OCI-LY7 (cell line): Measurements from ENCODE around the gene OSBPL6. TPM values are rescaled to one million over a fixed set of nuclear protein-coding genes. Genes with fewer than 3 reads are reported as not detected.

Experiments
- BruUV-seq: library from RNA; stranded (reverse); fragments of 400-500 nt; replicated peaks from 2 replicates; lab custom pipeline; 2021; lab: Mats Ljungman, UMichigan
- CTCF ChIA-PET: fragments of 300-600 bp; sonication (Branson Sonifier 250); formaldehyde crosslinking; loops from one replicate; lab custom pipeline; 2022; ENCODE audit warnings: antibody characterized with exemption; ENCODE audit not compliant: unreplicated experiment; lab: Charles Lee
- POLR2A ChIA-PET: fragments of 300-600 bp; sonication (Branson Sonifier 250); formaldehyde crosslinking; loops from one replicate; lab custom pipeline; 2022; ENCODE audit warnings: antibody characterized with exemption; lab: Charles Lee
- DNase-seq: peaks from one replicate; pipeline ENCODE4 v3.0.0-alpha.2; 2015; ENCODE audit warnings: low spot score
- H2AFZ ChIP-seq: fragments of 200-600 bp; sonication (generic), shearing (Covaris generic); 2 replicates; pipeline ENCODE4 v1.6.1; 2014; ENCODE audit warnings: mild to moderate bottlenecking, antibody characterized with exemption, low read length, moderate library complexity
- H3K27ac ChIP-seq: fragments of 200-600 bp; sonication (generic); 2 replicates; pipeline ENCODE4 v1.5.1; 2014; ENCODE audit warnings: mixed run types, low read depth, mild to moderate bottlenecking, moderate library complexity, low read length, inconsistent platforms; ENCODE audit not compliant: poor library complexity, severe bottlenecking
- H3K36me3 ChIP-seq: fragments of 200-600 bp; sonication (generic); 2 replicates; pipeline ENCODE4 v1.6.1; 2014; ENCODE audit warnings: mild to moderate bottlenecking, antibody characterized with exemption, low read length, moderate library complexity, mixed read lengths; ENCODE audit not compliant: insufficient read depth
- H3K4me1 ChIP-seq: fragments of 200-600 bp; sonication (generic); 2 replicates; pipeline ENCODE4 v1.5.1; 2014; ENCODE audit warnings: mild to moderate bottlenecking, low read length; ENCODE audit not compliant: insufficient read depth, poor library complexity, severe bottlenecking
- H3K4me2 ChIP-seq: fragments of 200-600 bp; sonication (generic); 2 replicates; pipeline ENCODE4 v1.6.1; 2014; ENCODE audit warnings: mild to moderate bottlenecking, low read length
- H3K4me3 ChIP-seq: fragments of 200-600 bp; sonication (generic); 2 replicates; pipeline ENCODE4 v1.5.1; 2014; ENCODE audit warnings: mild to moderate bottlenecking, low read depth, low read length; ENCODE audit not compliant: poor library complexity, severe bottlenecking
- H3K79me2 ChIP-seq: fragments of 200-600 bp; sonication (generic); 2 replicates; pipeline ENCODE4 v1.6.1; 2016; ENCODE audit warnings: low read depth, mild to moderate bottlenecking, low read length, moderate library complexity, mixed read lengths; ENCODE audit not compliant: insufficient read depth
- H3K9me2 ChIP-seq: fragments of 200-600 bp; sonication (generic); 2 replicates; pipeline ENCODE4 v1.6.1; 2016; ENCODE audit warnings: mild to moderate bottlenecking, low read length, mixed read lengths; ENCODE audit not compliant: insufficient read depth
- H3K9me3 ChIP-seq: fragments of 200-600 bp; sonication (generic); 2 replicates; pipeline ENCODE4 v1.6.1; 2014; ENCODE audit warnings: mild to moderate bottlenecking, mixed run types, low read length, mixed read lengths
- H4K20me1 ChIP-seq: fragments of 200-600 bp; sonication (generic); 2 replicates; pipeline ENCODE4 v1.6.1; 2014; ENCODE audit warnings: mild to moderate bottlenecking, antibody characterized with exemption, low read length, moderate library complexity, mixed read lengths; ENCODE audit not compliant: insufficient read depth
- EZH2phosphoT487 ChIP-seq: fragments of 200-600 bp; sonication (generic); IDR thresholded peaks from 2 replicates; pipeline ENCODE4 v1.6.1; 2018; ENCODE audit warnings: low read depth, borderline replicate concordance, mild to moderate bottlenecking, mixed run types, antibody characterized with exemption, low read length, moderate library complexity, mixed read lengths
- intact Hi-C: fragments of 100-400 bp; cut with micrococcal nuclease; formaldehyde crosslinking; loops from one replicate; pipeline ENCODE4 v1.10.0; 2022; ENCODE audit not compliant: unreplicated experiment
- total RNA-seq, 2 experiments: library from RNA; depleted of rRNA in 1 of 2; stranded (reverse); fragments of >200 nt in 1 of 2; shearing (Covaris generic) in 1 of 2; gene quantifications; 2 replicates each; pipeline ENCODE4 v1.2.3, GENCODE V29; 2014 to 2022
- TF ChIP-seq, protein P1 (sequence below): fragments of 200-600 bp; sonication (generic); conservative IDR thresholded peaks from 2 replicates; pipeline ENCODE4 v1.5.1; 2014; ENCODE audit warnings: mild to moderate bottlenecking, antibody characterized with exemption, low read length, moderate library complexity, mixed read lengths

OSBPL6 gene
- total RNA-seq, 2 experiments from 2014 or later = not detected

DNA sequence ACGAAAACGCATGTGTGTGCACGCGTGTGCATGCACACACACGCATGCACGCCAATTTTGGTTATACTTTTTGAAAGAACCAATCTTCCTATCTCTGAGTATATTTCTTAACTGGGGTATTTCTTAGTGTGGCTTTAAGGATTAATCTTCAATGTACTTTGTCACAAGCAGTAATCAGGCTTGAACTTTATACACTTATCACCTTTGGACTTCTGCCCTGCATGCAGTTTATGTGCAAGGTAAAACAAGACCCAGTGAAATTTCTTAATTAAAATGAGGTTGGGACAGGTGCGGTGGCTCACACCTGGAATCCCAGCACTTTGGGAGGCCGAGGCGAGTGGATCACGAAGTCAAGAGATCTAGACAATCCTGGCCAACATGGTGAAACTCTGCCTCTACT is 85.3 kb downstream of the OSBPL6 start:
- Histone ChIP-seq H3K9me2 (no peaks in the 10 kb centered on the region), H2AFZ (no peak overlapping the region), H3K4me3 (no peak overlapping the region), H3K9me3 (no peaks in the 10 kb centered on the region), H3K4me2 (no peak overlapping the region), H3K4me1 (no peaks in the 10 kb centered on the region), H4K20me1 (no peaks in the 10 kb centered on the region), H3K79me2 (no peaks in the 10 kb centered on the region), H3K36me3 (no peaks in the 10 kb centered on the region), H3K27ac (no peak overlapping the region)
- TF ChIP-seq, protein P1, sequence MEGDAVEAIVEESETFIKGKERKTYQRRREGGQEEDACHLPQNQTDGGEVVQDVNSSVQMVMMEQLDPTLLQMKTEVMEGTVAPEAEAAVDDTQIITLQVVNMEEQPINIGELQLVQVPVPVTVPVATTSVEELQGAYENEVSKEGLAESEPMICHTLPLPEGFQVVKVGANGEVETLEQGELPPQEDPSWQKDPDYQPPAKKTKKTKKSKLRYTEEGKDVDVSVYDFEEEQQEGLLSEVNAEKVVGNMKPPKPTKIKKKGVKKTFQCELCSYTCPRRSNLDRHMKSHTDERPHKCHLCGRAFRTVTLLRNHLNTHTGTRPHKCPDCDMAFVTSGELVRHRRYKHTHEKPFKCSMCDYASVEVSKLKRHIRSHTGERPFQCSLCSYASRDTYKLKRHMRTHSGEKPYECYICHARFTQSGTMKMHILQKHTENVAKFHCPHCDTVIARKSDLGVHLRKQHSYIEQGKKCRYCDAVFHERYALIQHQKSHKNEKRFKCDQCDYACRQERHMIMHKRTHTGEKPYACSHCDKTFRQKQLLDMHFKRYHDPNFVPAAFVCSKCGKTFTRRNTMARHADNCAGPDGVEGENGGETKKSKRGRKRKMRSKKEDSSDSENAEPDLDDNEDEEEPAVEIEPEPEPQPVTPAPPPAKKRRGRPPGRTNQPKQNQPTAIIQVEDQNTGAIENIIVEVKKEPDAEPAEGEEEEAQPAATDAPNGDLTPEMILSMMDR = no peak
- TF ChIP-seq EZH2phosphoT487 = no peak
- CTCF ChIA-PET = interaction anchor here (0.7 kb wide), 1 partner anchor 196 kb away, joined by 3 read pairs; no protein-coding TSS in a partner anchor
- POLR2A ChIA-PET = no interaction called here
- intact Hi-C loops = loop anchor here (2.0 kb wide), 1 partner anchor 167 kb away; the partner anchor contains the start of gene RBM45
- no peak for DNase-seq
- BruUV-seq = no TSS peak

DNA sequence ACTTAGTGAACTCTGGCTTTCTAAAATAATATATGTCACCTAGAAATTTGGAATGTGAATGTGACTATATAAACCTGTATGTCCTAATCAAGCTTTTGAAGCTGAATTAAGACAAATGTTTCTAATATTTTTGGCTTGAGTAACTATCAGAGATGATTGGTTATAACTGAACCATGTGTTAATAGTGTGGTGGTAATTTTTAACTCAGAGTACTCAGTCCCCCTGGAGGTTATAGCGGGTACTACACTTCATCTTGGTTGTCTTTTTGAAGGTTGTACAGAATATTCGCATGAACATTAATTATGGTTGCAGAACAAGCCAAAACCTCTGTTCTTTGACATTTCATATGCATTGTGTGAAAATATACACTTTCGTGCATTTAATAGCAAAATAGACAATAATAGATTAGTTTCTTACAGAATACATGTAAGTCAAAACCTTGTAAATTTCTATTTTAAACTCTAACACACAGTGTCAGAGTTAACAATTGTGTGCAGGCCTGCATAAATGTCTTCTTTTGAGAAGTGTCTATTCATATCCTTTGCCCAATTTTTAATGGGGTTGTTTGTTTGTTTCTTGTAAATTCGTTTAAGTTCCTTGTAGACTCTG is 86.0 kb downstream of the OSBPL6 start:
- POLR2A ChIA-PET = interaction anchor here (0.7 kb wide), 1 partner anchor 248 kb away, joined by 3 read pairs; no protein-coding TSS in a partner anchor
- BruUV-seq = no TSS peak
- Histone ChIP-seq H2AFZ (no peak overlapping the region), H3K79me2 (no peaks in the 10 kb centered on the region), H3K36me3 (no peaks in the 10 kb centered on the region), H3K4me2 (no peak overlapping the region), H3K4me1 (no peaks in the 10 kb centered on the region), H3K9me2 (no peaks in the 10 kb centered on the region), H3K27ac (no peak overlapping the region), H4K20me1 (no peaks in the 10 kb centered on the region), H3K4me3 (no peak overlapping the region), H3K9me3 (no peaks in the 10 kb centered on the region)
- intact Hi-C loops = no loop called here
- CTCF ChIA-PET = no interaction called here
- peak; percentile 41 for DNase-seq
- TF ChIP-seq, protein P1 = peak; percentile 81
- TF ChIP-seq EZH2phosphoT487 = no peak

DNA sequence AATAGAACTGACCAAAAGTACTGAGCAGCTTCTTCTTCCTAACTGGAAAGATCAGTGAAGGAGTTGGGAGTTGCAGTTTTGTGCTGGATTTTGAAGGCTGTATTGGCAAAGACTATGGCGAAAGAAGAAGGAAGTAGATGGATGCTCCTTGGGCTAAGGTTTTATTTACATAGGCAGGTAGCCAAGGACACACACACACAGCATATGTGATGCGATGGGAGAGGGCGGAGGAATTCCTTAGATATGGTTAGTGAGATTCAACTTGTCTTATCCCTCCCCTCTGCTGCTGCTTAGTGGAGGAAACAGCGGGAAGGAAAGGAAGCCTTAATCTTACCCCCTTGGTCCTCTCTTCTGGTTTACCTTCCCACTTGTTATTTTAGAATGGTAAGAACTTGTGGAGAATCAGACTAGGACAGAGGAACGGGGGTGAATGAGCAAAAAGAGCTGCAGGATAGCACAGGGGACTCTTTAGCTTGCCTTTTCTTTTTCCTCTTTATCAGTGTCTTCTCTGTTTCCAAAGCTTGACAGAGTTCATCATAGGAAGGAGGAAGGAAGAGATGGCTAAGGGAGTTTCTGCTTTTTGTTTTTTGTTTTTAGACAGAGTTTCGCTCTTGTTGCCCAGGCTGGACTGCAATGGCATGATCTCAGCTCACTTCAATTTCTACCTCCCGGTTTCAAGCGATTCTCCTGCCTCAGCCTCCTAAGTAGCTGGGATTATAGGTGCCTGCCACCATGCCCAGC is 87.9 kb downstream of the OSBPL6 start:
- no TSS peak for BruUV-seq
- CTCF ChIA-PET = no interaction called here
- H3K9me3 ChIP-seq = no peaks in the 10 kb centered on the region
- H4K20me1 ChIP-seq = no peaks in the 10 kb centered on the region
- H3K27ac ChIP-seq = no peak overlapping the region
- DNase-seq = no peak
- H3K79me2 ChIP-seq = no peaks in the 10 kb centered on the region
- no peaks in the 10 kb centered on the region for H3K4me1 ChIP-seq
- H3K9me2 ChIP-seq = no peaks in the 10 kb centered on the region
- POLR2A ChIA-PET = interaction anchor here (1.0 kb wide), 1 partner anchor 99 kb away, joined by 3 read pairs; no protein-coding TSS in a partner anchor
- H3K36me3 ChIP-seq = no peaks in the 10 kb centered on the region
- TF ChIP-seq, protein P1 = no peak
- no peak for TF ChIP-seq EZH2phosphoT487
- H3K4me2 ChIP-seq = no peak overlapping the region
- no peak overlapping the region for H3K4me3 ChIP-seq
- intact Hi-C loops = no loop called here
- H2AFZ ChIP-seq = no peak overlapping the region
